ENCODE measurements around the gene GALNT16. TPM values are rescaled to one million over a fixed set of nuclear protein-coding genes. Genes with fewer than 3 reads are reported as not detected.

GALNT16 gene
- total and polyA plus RNA-seq, 2 donors (not counting 1 experiment from before 2014, with no cell fraction given) = 0.09 to 3.4 TPM

DNA sequence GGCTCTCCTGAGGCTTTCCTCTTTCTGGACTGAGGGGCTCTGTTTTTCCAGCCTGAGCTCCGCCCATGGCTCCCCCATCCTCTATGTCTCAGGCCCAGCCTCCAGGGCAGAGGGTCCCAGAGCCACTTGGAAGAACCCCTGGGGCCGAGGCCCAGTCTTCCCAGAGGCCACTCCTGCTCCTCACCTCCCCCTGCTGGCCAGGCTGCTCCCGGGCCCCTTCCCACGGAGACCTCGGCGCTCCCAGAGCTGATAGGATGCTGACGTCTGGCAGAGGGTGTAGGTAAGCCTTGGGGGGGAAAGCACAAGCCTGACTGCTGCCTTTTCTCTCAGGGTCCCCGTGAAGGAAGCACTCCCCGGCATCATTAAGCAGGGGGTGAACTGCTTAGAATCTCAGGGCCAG is 86.8 kb downstream of the GALNT16 start:
- Histone ChIP-seq H3K27ac (ENCODE audit: low read length in 2 of 2) (no peak overlapping the region), H3K27me3 (replicated peaks in 1 of 4; ENCODE audit: control extremely low read depth in 1 of 4, control insufficient read depth in 3 of 4, insufficient read depth in 4 of 4, low read length in 3 of 4) (no peaks in the 10 kb centered on the region), H3K36me3 (replicated peaks in 1 of 2; ENCODE audit: control extremely low read depth in 1 of 2, control insufficient read depth in 1 of 2, extremely low read depth in 1 of 2, insufficient read depth in 2 of 2, low read length in 1 of 2) (no peaks in the 10 kb centered on the region), H3K4me2 (replicated peaks; ENCODE audit: low read depth, low read length, poor library complexity, severe bottlenecking) (no peak overlapping the region), H4K20me1 (ENCODE audit: control insufficient read depth, insufficient read depth, low read length, poor library complexity, severe bottlenecking) (no peaks in the 10 kb centered on the region), H3K4me3 (ENCODE audit: control extremely low read depth in 1 of 5, extremely low read depth in 1 of 5, insufficient read depth in 1 of 5, low read depth in 2 of 5, low read length in 4 of 5) (no peak overlapping the region), H3K9me3 (ENCODE audit: control extremely low read depth in 1 of 3, control insufficient read depth in 2 of 3, insufficient read depth in 1 of 3, low read length in 2 of 3) (no peaks in the 10 kb centered on the region), H2AFZ (ENCODE audit: insufficient read depth, low read depth, low read length, poor library complexity, severe bottlenecking) (no peak overlapping the region), H3K79me2 (ENCODE audit: control insufficient read depth, insufficient read depth, low read length) (no peaks in the 10 kb centered on the region), H3K4me1 (ENCODE audit: control insufficient read depth in 2 of 2, insufficient read depth in 2 of 2, low read length in 2 of 2) (peaks cover 9 to 11% of the 10 kb centered on the region in 2 donors), H3K9ac (ENCODE audit: low read length) (no peak overlapping the region)
- POLR2A ChIA-PET = no interaction called here
- no peak overlapping the region for H3K27ac Mint-ChIP-seq
- H3K4me1 Mint-ChIP-seq = peaks cover 6% of the 10 kb centered on the region
- CTCF ChIA-PET = interaction anchor here (1.0 kb wide), 1 partner anchor 51 kb away, joined by 3 read pairs; the partner anchor contains the start of genes ERH and SLC39A9
- H3K27me3 Mint-ChIP-seq = peaks cover 6% of the 10 kb centered on the region
- DNase-seq (no peak), ATAC-seq (ENCODE audit: low read depth) (no peak)
- intact Hi-C loops (cut with micrococcal nuclease) = no loop called here
- H3K4me3 Mint-ChIP-seq = no peak overlapping the region
- TF ChIP-seq, protein P1, sequence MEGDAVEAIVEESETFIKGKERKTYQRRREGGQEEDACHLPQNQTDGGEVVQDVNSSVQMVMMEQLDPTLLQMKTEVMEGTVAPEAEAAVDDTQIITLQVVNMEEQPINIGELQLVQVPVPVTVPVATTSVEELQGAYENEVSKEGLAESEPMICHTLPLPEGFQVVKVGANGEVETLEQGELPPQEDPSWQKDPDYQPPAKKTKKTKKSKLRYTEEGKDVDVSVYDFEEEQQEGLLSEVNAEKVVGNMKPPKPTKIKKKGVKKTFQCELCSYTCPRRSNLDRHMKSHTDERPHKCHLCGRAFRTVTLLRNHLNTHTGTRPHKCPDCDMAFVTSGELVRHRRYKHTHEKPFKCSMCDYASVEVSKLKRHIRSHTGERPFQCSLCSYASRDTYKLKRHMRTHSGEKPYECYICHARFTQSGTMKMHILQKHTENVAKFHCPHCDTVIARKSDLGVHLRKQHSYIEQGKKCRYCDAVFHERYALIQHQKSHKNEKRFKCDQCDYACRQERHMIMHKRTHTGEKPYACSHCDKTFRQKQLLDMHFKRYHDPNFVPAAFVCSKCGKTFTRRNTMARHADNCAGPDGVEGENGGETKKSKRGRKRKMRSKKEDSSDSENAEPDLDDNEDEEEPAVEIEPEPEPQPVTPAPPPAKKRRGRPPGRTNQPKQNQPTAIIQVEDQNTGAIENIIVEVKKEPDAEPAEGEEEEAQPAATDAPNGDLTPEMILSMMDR (IDR thresholded peaks at IDR 0.05) = no peak
- TF ChIP-seq EZH2 (IDR thresholded peaks at IDR 0.05; ENCODE audit: borderline replicate concordance, insufficient read depth, low read depth, low read length, poor library complexity, severe bottlenecking) = no peak
- H3K9me3 Mint-ChIP-seq (ENCODE audit: insufficient read depth) = no peaks in the 10 kb centered on the region
- 63% methylated on average over 3 of the region's 9 CpGs for WGBS (ENCODE audit: insufficient coverage)

DNA sequence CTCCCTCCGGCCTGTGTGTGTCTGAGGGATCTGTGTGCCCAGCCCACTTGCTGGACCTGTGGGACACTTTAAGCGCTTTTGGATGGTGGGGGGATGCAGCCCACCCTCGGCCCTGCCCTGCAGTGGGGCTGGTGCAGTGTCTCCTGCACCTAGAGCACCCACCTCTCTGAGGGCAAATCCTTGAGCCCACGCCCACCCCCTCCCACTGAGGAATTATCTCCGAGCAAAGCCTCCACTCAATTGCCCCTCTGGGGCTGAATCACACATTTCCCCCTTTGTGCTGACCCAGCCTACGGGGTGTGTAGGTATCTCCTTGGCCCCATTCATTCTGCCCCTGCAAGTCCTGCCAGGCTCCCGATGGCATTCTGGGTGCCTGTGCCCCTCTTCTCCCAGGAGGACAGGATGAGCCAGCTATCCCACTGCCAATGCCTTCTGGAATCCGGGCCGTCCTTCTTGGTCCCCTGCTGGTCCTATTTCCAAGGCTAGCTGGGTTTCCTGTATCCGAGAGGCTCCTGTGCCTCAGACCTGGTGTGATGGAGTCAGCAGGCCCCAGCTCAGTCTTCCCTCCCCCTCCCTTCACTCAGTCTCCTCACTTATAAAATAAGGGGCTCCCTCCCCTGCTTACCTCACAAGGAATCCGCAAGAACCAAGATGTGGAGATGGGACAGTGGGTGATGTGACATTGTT is 89.3 kb downstream of the GALNT16 start:
- CTCF ChIA-PET = no interaction called here
- DNase-seq (no peak), ATAC-seq (ENCODE audit: low read depth) (no peak)
- 93% methylated on average over 9 of the region's 11 CpGs for WGBS (ENCODE audit: insufficient coverage)
- Mint-ChIP-seq H3K27me3 (no peaks in the 10 kb centered on the region), H3K27ac (no peak overlapping the region), H3K9me3 (ENCODE audit: insufficient read depth) (no peaks in the 10 kb centered on the region), H3K4me1 (peaks cover 22% of the 10 kb centered on the region), H3K4me3 (no peak overlapping the region)
- Histone ChIP-seq H4K20me1 (ENCODE audit: control insufficient read depth, insufficient read depth, low read length, poor library complexity, severe bottlenecking) (no peaks in the 10 kb centered on the region), H3K9ac (ENCODE audit: low read length) (no peak overlapping the region), H3K79me2 (ENCODE audit: control insufficient read depth, insufficient read depth, low read length) (no peaks in the 10 kb centered on the region), H3K4me2 (replicated peaks; ENCODE audit: low read depth, low read length, poor library complexity, severe bottlenecking) (no peak overlapping the region), H3K36me3 (replicated peaks in 1 of 2; ENCODE audit: control extremely low read depth in 1 of 2, control insufficient read depth in 1 of 2, extremely low read depth in 1 of 2, insufficient read depth in 2 of 2, low read length in 1 of 2) (no peaks in the 10 kb centered on the region), H3K27me3 (replicated peaks in 1 of 4; ENCODE audit: control extremely low read depth in 1 of 4, control insufficient read depth in 3 of 4, insufficient read depth in 4 of 4, low read length in 3 of 4) (no peaks in the 10 kb centered on the region), H3K9me3 (ENCODE audit: control extremely low read depth in 1 of 3, control insufficient read depth in 2 of 3, insufficient read depth in 1 of 3, low read length in 2 of 3) (no peaks in the 10 kb centered on the region), H2AFZ (ENCODE audit: insufficient read depth, low read depth, low read length, poor library complexity, severe bottlenecking) (no peak overlapping the region), H3K4me1 (ENCODE audit: control insufficient read depth in 2 of 2, insufficient read depth in 2 of 2, low read length in 2 of 2) (peaks cover 16 to 24% of the 10 kb centered on the region in 2 donors), H3K4me3 (ENCODE audit: control extremely low read depth in 1 of 5, extremely low read depth in 1 of 5, insufficient read depth in 1 of 5, low read depth in 2 of 5, low read length in 4 of 5) (no peak overlapping the region), H3K27ac (ENCODE audit: low read length in 2 of 2) (no peak overlapping the region)
- intact Hi-C loops (cut with micrococcal nuclease) = no loop called here
- TF ChIP-seq, protein P1 (IDR thresholded peaks at IDR 0.05) = no peak
- TF ChIP-seq EZH2 (IDR thresholded peaks at IDR 0.05; ENCODE audit: borderline replicate concordance, insufficient read depth, low read depth, low read length, poor library complexity, severe bottlenecking) = no peak
- POLR2A ChIA-PET = no interaction called here
